OCI-LY1 (cell line): ENCODE measurements around the gene ZNF138.
"Not testable (repeated sequence)": the region's sequence is repeated elsewhere in the genome, so short reads cannot be mapped to it uniquely, and the experiment has no call there.

ENCODE experiments used
- EZH2 ChIP-seq: fragments of 200-600 bp; sonication (generic), shearing (Covaris generic); IDR thresholded peaks from 2 replicates; pipeline ENCODE4 v1.8.0; 2017; ENCODE audit warnings: borderline replicate concordance, mixed run types, mild to moderate bottlenecking, antibody characterized with exemption, low read length, moderate library complexity, mixed read lengths
- TF ChIP-seq, protein P1 (sequence below): fragments of 200-600 bp; sonication (generic), shearing (Covaris generic); IDR thresholded peaks from 2 replicates; pipeline ENCODE4 v1.5.1; 2017; ENCODE audit warnings: mild to moderate bottlenecking, antibody characterized with exemption, low read length, moderate library complexity, mixed read lengths

DNA sequence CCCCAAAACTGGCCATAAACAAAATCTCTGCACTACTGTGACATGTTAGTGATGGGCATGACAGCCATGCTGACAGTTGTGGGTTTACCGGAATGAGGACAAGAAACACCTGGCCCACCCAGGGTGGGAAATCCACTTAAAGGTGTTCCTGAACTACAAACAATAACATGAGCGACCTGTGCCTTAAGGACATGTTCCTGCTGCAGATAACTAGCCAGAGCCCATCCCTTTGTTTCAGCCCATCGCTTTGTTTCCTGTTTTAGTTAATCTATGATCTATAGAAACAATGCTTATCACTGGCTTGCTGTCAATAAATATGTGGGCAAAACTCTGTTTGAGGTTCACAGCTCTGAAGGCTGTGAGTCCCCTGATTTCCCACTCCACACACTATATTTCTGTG, 69.3 kb downstream of the ZNF138 start:
- TF ChIP-seq EZH2: not testable (repeated sequence)
- TF ChIP-seq, protein P1, sequence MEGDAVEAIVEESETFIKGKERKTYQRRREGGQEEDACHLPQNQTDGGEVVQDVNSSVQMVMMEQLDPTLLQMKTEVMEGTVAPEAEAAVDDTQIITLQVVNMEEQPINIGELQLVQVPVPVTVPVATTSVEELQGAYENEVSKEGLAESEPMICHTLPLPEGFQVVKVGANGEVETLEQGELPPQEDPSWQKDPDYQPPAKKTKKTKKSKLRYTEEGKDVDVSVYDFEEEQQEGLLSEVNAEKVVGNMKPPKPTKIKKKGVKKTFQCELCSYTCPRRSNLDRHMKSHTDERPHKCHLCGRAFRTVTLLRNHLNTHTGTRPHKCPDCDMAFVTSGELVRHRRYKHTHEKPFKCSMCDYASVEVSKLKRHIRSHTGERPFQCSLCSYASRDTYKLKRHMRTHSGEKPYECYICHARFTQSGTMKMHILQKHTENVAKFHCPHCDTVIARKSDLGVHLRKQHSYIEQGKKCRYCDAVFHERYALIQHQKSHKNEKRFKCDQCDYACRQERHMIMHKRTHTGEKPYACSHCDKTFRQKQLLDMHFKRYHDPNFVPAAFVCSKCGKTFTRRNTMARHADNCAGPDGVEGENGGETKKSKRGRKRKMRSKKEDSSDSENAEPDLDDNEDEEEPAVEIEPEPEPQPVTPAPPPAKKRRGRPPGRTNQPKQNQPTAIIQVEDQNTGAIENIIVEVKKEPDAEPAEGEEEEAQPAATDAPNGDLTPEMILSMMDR: not testable (repeated sequence)
